NCI-H82 treated with DMSO at 0.1 percent for 48 hours (cell line): ENCODE measurements around the gene ELOVL1.
A peak's percentile ranks its signal among the peaks of the same experiment; 100 is the strongest.
"Not testable (repeated sequence)": the region's sequence is repeated elsewhere in the genome, so short reads cannot be mapped to it uniquely, and the experiment has no call there.

Experiments used
- DNase-seq: peaks from one replicate; lab custom pipeline; 2025; ENCODE audit not compliant: unreplicated experiment; lab: John Stamatoyannopoulos, UW

The ELOVL1 gene

DNA sequence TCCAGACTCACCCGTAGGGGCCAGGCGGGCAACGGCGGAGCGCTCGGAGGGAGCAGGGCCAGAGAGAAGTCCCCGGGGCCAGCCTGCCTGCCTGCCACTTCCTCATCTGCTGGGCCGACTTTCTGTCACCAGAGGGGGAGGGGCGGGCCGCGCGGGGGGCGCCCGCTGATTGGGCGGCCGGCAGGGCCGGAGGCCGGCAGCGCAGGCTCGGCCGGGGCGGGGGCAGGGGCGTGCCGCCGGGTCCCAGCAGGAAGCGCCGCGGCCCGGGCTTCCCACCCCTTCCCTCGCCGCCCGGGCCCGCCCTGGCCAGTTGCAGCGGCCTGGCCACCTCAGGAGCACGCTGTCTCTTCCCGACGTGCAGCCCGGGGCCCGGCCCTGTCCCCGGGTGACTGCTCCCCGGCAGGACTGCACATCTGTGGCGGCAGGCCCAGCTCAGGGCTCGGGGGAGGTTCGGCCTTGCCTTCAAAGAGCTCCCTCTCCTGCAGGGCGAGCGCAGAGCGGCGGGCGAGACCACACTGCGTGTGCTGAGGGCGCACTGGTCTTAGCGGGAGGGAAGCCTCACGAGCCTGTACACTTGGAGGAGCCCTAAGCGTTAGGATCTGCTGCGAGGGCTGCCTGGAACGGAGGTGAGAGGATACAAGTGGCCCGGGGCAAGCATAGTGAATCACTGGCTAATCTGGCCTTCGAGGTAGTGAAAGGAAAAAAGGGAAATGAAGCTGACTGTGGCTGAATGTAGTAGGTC is at the start of gene ELOVL1:
ELOVL1 (minus strand) TSS at position 108 of the 742 bp plus-strand sequence. CDS start 2,402 bp downstream, outside the sequence.
- peak; percentile 66 for DNase-seq

DNA sequence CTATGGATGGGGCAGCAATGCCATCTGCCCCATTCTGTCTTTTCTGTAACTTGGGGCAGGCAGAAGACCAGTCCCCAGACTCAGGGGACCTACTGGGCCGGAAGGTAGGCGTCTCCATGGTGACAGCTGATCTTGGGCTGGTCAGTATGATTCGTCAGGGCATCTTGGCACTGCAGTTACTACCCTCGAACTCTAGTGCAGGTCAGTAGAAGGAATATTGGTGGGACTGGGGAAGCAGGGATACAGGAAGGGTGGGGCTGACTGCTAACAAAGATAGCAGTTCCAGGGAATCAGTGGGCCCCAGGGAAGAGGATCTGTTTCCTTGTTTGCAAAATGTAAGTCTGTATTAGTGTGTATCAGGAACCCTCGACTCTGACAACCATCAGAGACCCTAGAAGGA is 48.1 kb upstream of the ELOVL1 start:
- no peak for DNase-seq

- peak; percentile 64 for DNase-seq
These were observed 46.9 kb upstream of the ELOVL1 start for GRCh38 chr1:43414634-43415223.

GRCh38 chr1:43413426-43413825 is 45.6 kb upstream of the ELOVL1 start:
- DNase-seq: not testable (repeated sequence)

GRCh38 chr1:43410571-43410970 is 42.8 kb upstream of the ELOVL1 start:
- DNase-seq: no peak

- DNase-seq: no peak
These were observed 38.0 kb upstream of the ELOVL1 start for GRCh38 chr1:43405876-43406234.

DNA sequence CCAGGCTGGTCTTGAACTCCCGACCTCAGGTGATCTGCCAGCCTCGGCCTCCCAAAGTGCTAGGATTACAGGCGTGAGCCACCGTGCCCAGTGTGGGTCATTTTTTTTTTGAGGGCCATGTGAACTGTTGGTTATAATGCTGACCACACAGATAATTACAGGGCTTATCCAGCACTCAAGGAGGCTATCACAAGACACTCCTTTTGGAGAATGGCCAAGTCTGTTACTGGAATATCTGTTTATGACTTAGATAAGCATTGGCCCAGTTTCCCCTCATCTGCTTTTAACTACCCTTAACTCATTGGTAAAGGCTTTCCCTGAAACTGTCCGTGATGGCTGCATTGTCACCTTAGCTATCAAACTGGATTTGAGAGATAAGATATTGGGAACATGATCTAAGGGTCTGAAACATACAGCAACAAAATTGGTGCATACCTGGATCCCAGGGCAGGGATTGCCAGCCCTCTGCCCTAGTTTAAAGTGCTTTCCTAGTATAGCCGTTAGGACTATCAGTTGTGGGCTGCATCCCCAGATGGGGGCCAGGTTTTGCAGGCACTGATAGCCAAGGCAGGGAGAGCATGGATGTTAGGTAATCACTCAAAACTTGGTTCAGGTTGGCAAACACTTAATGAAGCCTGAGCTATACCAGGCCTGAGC is 37.5 kb upstream of the ELOVL1 start:
- DNase-seq: no peak

DNA sequence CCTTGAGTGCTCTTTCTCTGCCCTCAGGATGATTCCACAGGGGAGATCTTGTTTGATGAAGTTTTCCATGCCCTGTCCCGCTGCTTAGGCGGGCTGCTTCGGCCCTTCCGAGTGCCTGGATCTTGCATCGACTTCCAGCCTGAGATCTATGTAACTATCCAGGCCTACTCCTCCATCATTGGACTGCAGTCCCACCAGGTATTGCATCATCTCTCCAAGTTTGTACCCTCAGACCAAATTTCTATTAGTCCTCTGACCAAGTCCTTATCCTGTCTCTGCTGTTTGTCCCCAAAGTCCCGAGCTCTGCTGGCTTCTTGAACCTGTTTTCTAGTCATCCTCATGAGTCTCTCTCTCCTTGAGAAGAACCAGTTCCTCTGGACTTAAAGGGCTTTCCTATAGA is 36.5 kb upstream of the ELOVL1 start:
- no peak for DNase-seq

DNA sequence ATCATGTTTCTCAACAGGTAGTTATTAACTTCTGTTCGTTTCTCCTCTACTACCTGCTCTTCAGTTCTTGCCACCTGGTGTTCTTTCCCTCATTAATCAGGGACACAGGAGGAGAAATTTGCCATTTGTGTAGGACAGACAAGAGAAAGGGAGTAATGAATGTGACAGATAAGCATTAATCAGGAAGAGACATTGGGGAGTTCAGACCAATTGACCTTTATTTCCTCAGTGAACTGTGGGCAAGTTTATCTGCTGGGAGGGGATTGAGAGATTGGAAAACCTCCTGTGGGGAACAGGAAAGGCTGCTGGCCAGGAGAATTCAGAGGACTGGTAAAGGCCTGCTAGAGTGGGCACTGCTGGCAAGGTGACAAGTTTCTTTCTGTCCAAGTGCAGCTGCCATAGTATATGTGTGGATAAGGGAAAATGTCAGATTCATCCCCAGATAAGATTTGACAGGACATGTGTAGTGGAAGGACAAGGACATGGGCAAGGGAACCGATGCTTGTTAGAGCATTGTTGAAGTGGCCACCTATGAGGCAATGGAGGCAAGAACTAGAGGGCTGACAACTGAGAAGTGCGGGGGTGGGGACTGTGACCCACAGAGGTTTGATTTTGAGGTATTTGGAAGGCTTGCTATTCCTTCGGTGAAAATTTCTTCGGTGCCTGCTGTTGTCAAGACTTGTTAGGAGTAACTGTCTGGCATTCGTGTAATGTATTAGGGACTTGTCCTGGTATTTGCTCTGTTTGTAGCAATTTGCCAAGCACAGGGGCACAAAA is 34.5 kb upstream of the ELOVL1 start:
- no peak for DNase-seq

DNA sequence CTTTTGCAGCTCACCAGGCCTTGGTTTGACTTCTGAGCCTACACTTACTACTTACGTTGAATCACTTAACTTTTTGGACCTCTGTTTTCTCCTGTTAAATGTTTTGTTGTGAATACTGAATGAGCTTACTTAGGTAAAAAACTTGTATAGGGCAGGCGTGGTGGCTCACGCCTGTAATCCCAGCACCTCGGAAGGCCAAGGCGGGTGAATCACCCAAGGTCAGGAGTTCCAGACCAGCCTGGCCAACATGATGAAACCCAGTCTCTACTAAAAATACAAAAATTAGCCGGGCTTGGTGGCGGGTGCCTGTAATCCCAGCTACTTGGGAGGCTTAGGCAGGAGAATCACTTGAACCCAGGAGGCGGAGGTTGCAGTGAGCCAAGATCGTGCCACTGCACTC is 32.6 kb upstream of the ELOVL1 start:
- not testable (repeated sequence) for DNase-seq

DNA sequence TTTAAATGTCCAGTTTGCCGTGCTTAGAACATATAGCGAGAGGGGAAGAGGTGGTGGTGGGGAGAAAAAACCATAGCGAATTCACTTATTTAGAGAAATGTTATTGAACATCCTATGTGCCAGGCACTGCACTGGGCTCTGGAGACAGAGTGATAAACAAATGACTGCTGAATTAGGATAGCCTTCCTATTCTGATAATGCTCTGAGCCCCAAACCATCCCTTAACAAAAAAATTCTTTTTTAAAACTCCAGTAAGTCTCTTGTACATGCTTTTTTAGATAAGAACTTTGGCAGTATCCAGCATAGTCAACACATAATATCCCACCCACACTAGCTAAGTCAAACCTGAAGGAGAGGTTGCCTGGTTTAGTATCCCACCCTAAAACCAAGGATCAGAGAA is 30.4 kb upstream of the ELOVL1 start:
- no peak for DNase-seq

DNA sequence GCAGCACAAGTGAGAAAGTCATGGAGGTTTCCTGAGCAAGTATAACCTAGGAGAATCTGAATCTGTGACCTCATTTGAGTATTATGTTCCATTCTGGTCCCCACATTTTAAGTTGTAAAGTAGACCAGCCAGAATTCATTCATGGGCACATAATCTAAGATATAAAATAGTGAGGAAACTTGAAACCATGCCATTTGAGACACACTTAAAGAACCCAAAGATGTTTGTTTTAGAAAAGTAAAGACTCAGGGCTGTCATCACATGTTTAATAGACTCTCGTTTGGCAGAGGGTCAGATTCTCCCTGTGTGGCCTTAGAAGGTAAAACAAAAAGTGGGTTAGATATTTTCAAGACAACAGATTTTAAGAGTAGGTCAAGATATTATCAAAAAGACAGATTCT is 28.2 kb upstream of the ELOVL1 start:
- DNase-seq: no peak

GRCh38 chr1:43395523-43395922 is 27.7 kb upstream of the ELOVL1 start:
- DNase-seq: no peak

- no peak for DNase-seq
These were observed 24.9 kb upstream of the ELOVL1 start for GRCh38 chr1:43392702-43393101.

DNA sequence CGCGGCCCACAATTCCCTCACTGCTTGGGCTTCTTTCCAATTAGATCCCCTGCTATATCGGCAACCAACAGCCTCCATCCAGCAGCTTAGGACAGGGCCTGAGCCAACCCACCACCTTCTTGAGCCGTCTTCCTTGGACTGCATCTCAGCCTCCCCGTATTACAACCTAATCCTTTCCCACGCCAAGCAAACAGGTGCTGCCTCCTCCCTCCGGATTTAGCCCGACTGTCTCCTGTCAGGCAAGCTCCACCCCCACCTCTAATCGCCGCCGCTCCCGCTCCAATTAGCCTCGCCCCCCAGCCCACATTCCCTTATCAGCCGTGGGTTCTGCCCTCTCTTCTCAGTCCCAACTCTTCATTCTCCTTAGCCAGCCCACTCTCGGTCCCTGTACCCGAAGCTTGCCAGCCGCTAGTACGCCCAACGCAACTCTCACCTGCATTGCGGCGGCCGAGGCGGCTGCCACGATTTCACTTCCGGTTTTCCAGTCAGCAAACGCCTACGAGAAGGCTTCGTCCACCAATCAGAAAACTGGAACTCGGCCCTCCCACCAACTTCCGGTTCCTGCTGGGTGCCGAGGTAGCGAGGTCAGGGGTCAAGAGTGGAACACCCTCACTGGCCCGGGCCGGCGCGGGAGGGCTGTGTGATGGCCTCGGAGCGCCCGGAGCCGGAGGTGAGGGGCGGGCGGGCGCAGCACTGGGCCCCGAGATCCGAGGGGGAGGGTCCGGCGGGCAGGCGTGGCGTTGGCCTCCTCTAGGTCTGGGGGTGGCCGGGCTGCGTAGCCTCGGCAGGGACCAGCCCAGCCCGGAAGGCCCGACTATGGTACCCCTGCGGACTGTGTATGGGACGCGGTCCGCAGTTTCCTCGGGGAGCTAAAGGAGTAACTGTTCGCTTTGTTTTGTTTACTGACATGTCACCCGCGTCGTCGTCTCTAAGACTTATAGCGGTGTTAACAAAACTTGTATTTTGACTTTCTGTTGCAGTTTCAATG is 21.8 kb upstream of the ELOVL1 start, which contains the start of the genes MED8 and SZT2:
MED8 (minus strand) TSS at position 475 of the 988 bp plus-strand sequence; CDS start at position 439, 36 bp downstream.
SZT2 (plus strand) TSS at position 574 of the 988 bp plus-strand sequence; CDS start at position 644, 70 bp downstream.
- peak; percentile 91 for DNase-seq

DNA sequence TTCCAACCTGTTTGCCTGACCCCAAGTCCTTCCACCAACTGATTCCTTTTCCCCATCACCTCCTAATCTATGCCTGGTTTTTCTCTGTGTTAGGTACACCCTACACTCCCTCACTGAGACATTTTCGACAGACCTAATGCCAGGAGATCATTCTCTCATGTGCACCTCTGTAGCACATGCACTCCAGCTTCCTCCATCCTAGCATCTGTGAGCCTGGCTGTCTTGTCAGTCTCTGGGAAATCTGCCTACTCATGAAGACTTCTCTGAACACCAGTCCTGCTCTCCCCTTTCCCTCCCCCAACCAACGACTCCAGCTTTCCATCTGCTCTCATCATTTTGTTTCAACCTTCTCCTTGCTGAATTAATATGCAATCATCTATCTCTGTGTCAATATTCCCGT is 20.8 kb upstream of the ELOVL1 start:
- DNase-seq: no peak

GRCh38 chr1:43387976-43388599 is 20.3 kb upstream of the ELOVL1 start:
- DNase-seq: no peak

DNA sequence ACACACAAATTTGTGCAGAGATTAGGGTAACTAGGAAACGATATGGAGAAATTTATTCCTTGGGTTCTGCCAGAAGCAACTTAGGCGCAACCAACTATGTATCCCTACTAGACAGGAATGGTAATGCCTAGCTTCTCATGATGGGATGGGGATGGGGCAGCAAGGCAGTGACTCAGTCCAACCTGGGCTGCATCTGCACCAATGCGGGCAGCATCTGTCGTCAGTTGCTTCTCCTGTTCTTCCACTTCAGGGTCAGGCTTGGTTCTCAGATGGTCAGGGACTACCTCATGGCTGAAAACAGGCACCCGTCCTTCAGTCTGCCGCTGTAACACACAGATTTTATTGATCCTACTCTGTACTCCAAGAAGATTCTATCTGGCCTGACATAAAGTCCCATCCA is 18.9 kb upstream of the ELOVL1 start:
- no peak for DNase-seq

- DNase-seq: no peak
These were observed 15.6 kb upstream of the ELOVL1 start for GRCh38 chr1:43383449-43383848.
